Upper lobe of left lung (tissue), 6 donors: ENCODE data around the gene REN. TPM values are rescaled to one million over a fixed set of nuclear protein-coding genes. Genes with fewer than 3 reads are reported as not detected.

ENCODE experiments used
- ATAC-seq, 2 donors: fragments of 200-7000 bp; cut with Tn5 transposase; one replicate each; pipeline ENCODE4 v1.9.1; 2022; ENCODE audit warnings: mild to moderate bottlenecking in 2 of 2, moderate library complexity in 2 of 2; ENCODE audit not compliant: low FRiP score in 2 of 2
- DNase-seq, 2 donors: peaks; one replicate each; pipeline ENCODE4 v3.0.0-alpha.2; 2019 to 2020
- H3K27ac ChIP-seq, 4 donors: fragments of 200-600 bp; sonication (generic); one replicate each; pipeline ENCODE4 v1.5.1; 2016 to 2019
- H3K27me3 ChIP-seq, 4 donors: fragments of 200-600 bp; sonication (generic); one replicate each; pipeline ENCODE4 v1.5.1; 2017 to 2019
- H3K36me3 ChIP-seq, 4 donors: fragments of 200-600 bp; sonication (generic); one replicate each; pipeline ENCODE4 v1.5.1; 2016 to 2019
- H3K4me1 ChIP-seq, 4 donors: fragments of 200-600 bp; sonication (generic); one replicate each; pipeline ENCODE4 v1.5.1; 2018 to 2019
- H3K4me3 ChIP-seq, 4 donors: fragments of 200-600 bp; sonication (generic); one replicate each; pipeline ENCODE4 v1.5.1; 2017 to 2019; ENCODE audit warnings: mild to moderate bottlenecking in 2 of 4, moderate library complexity in 1 of 4
- H3K9me3 ChIP-seq, 4 donors: fragments of 200-600 bp; sonication (generic); one replicate each; pipeline ENCODE4 v1.5.1; 2018 to 2019
- CTCF ChIP-seq, 6 experiments: fragments of 450-650 bp in 4 of 6; fragments of 200-600 bp in 2 of 6; sonication (generic) in 2 of 6; IDR thresholded peaks; one replicate each; pipeline ENCODE4 v1.5.1; 2016 to 2019; ENCODE audit warnings: antibody characterized with exemption in 6 of 6
- EP300 ChIP-seq, 4 donors: sonication (generic); formaldehyde crosslinking; IDR thresholded peaks; one replicate each; pipeline ENCODE4 v1.5.1; 2017; ENCODE audit warnings: antibody characterized with exemption in 4 of 4, control low read depth in 2 of 4
- POLR2A ChIP-seq, 4 donors: fragments of 450-650 bp; IDR thresholded peaks; one replicate each; pipeline ENCODE4 v1.5.1; 2016 to 2017; ENCODE audit warnings: antibody characterized with exemption in 4 of 4, mild to moderate bottlenecking in 2 of 4
- POLR2AphosphoS5 ChIP-seq, 2 donors: sonication (generic); formaldehyde crosslinking; IDR thresholded peaks; one replicate each; pipeline ENCODE4 v1.5.1; 2017; ENCODE audit warnings: antibody characterized with exemption in 2 of 2
- WGBS, 2 donors: methylation state at CpG; one replicate each; pipeline ENCODE4 v1.1.5; 2017 to 2018; 5-methylcytosine and 5-hydroxymethylcytosine counted together
- total RNA-seq, 6 donors: library from RNA; depleted of rRNA in 4 of 6; stranded (reverse); fragments of >200 nt in 4 of 6; gene quantifications; one replicate each; pipeline versions ENCODE4 v1.1.0 to v1.2.1, GENCODE V29; 2016 to 2021
- donor health status: DM: no; HTN: no; CAD: no; lungs with moderate emphysema.
- donor health status: DM: no; HTN: yes; CAD: no; lungs with severe emphysema.

The REN gene
- total RNA-seq, 6 donors from 2014 or later, result 0.64 to 0.76 (median 0.66) TPM; not detected in 3

GRCh38 chr1:204169858-204170257 lies 3.7 kb upstream of the REN start:
- Histone ChIP-seq H3K4me1 (no peaks in the 10 kb centered on the region), H3K27ac (no peak overlapping the region), H3K36me3 (no peaks in the 10 kb centered on the region), H3K4me3 (no peak overlapping the region), H3K27me3 (no peaks in the 10 kb centered on the region), H3K9me3 (peaks cover 11 to 17% (median 13%) of the 10 kb centered on the region in 4 donors)
- TF ChIP-seq EP300 (IDR thresholded peaks at IDR 0.05), result no peak
- TF ChIP-seq CTCF (IDR thresholded peaks at IDR 0.05), result no peak
- TF ChIP-seq POLR2AphosphoS5 (IDR thresholded peaks at IDR 0.05), result no peak
- ATAC-seq (no peak), DNase-seq (no peak)
- WGBS, 2 donors, result 93 to 94% methylated on average over 4 of the region's 4 CpGs

- ATAC-seq, result no peak
- WGBS, 2 donors, result 89 to 90% methylated on average over 5 of the region's 5 CpGs
- DNase-seq, result no peak
- Histone ChIP-seq H3K27me3 (no peaks in the 10 kb centered on the region), H3K4me3 (no peak overlapping the region), H3K4me1 (peaks cover 0 to under 1% (median 0%) of the 10 kb centered on the region in 4 donors), H3K36me3 (no peaks in the 10 kb centered on the region), H3K9me3 (peaks cover 11 to 17% (median 13%) of the 10 kb centered on the region in 4 donors), H3K27ac (no peak overlapping the region)
- no peak for TF ChIP-seq EP300 (IDR thresholded peaks at IDR 0.05)
- no peak for TF ChIP-seq POLR2A (IDR thresholded peaks at IDR 0.05)
- no peak for TF ChIP-seq CTCF (IDR thresholded peaks at IDR 0.05)
- no peak for TF ChIP-seq POLR2AphosphoS5 (IDR thresholded peaks at IDR 0.05)
Measured at GRCh38 chr1:204167730-204168129, 1.6 kb upstream of the REN start.

GRCh38 chr1:204162494-204163074 lies 3.6 kb downstream of the REN start:
- Histone ChIP-seq H3K4me1 (peaks cover 0 to 6% (median 3%) of the 10 kb centered on the region in 4 donors), H3K9me3 (no peaks in the 10 kb centered on the region), H3K4me3 (no peak overlapping the region), H3K27ac (no peak overlapping the region), H3K27me3 (no peaks in the 10 kb centered on the region), H3K36me3 (no peaks in the 10 kb centered on the region)
- peak; percentile 84 to 92 for DNase-seq
- 11% methylated on average over 6 to 7 of the region's 7 CpGs for whole genome bisulfite sequencing, 2 donors
- TF ChIP-seq CTCF (IDR thresholded peaks at IDR 0.05) (peak; percentile 93 to 99 (median 96)), POLR2AphosphoS5 (IDR thresholded peaks at IDR 0.05) (no peak)
- ATAC-seq, result peak; percentile 91 to 93

GRCh38 chr1:204161609-204162493 lies 4.3 kb downstream of the REN start:
- Histone ChIP-seq H3K36me3 (no peaks in the 10 kb centered on the region), H3K27me3 (no peaks in the 10 kb centered on the region), H3K9me3 (no peaks in the 10 kb centered on the region), H3K27ac (peak overlapping the region in 2 of 4 donors; percentile 31 to 67), H3K4me3 (no peak overlapping the region), H3K4me1 (peaks cover 0 to 6% (median 3%) of the 10 kb centered on the region in 4 donors)
- TF ChIP-seq EP300 (IDR thresholded peaks at IDR 0.05), result peak in 1 of 4 donors; percentile 55
- TF ChIP-seq POLR2AphosphoS5 (IDR thresholded peaks at IDR 0.05), result no peak
- ATAC-seq (peak; percentile 14 to 28), DNase-seq (peak in 1 of 2 donors; percentile 72)
- WGBS, 2 donors, result 47 to 51% methylated on average over 14 of the region's 14 CpGs

GRCh38 chr1:204157962-204158361 lies 8.2 kb downstream of the REN start:
- Histone ChIP-seq H3K9me3 (no peaks in the 10 kb centered on the region), H3K27me3 (no peaks in the 10 kb centered on the region), H3K4me3 (no peak overlapping the region), H3K27ac (no peak overlapping the region), H3K36me3 (no peaks in the 10 kb centered on the region), H3K4me1 (peaks cover 0 to 6% (median 3%) of the 10 kb centered on the region in 4 donors)
- TF ChIP-seq POLR2AphosphoS5 (IDR thresholded peaks at IDR 0.05), result no peak
- no peak for TF ChIP-seq EP300 (IDR thresholded peaks at IDR 0.05)
- no peak for TF ChIP-seq CTCF (IDR thresholded peaks at IDR 0.05)
- no peak for TF ChIP-seq POLR2A (IDR thresholded peaks at IDR 0.05)
- 60 to 65% methylated on average over 6 of the region's 6 CpGs for WGBS, 2 donors
- ATAC-seq, result no peak
- no peak for DNase-seq
